Right lobe of liver (tissue), 4 donors: ENCODE data around the gene ZNF445.

ENCODE experiments used
- CTCF ChIP-seq, 4 donors: fragments of 200-600 bp in 3 of 4; fragments of 450-650 bp in 1 of 4; IDR thresholded peaks; one replicate each; pipeline versions ENCODE4 v1.5.1 to v1.8.0; 2016 to 2022; ENCODE audit warnings: antibody characterized with exemption in 4 of 4, mild to moderate bottlenecking in 2 of 4
- POLR2A ChIP-seq: fragments of 450-650 bp; IDR thresholded peaks from one replicate; pipeline ENCODE4 v1.6.1; 2017; ENCODE audit warnings: antibody characterized with exemption, mild to moderate bottlenecking
- donor health status: DM: no; HTN: no; CAD: no.
- donor health status: DM: no; HTN: no; CAD: no.
- donor health status: DM: no; HTN: yes; CAD: no.

GRCh38 chr3:44518782-44519156, 41.3 kb upstream of the ZNF445 start:
- no peak for TF ChIP-seq CTCF (IDR thresholded peaks at IDR 0.05)
- no peak for TF ChIP-seq POLR2A
